ENCODE measurements around the gene C1orf232.

C1orf232 gene

GRCh38 chr1:26168410-26169197, at the start of gene C1orf232:
Gene C1orf232 (minus strand): TSS chr1:26168963. CDS start chr1:26168499, 464 bp downstream.
- DNase-seq: peak; percentile 89

GRCh38 chr1:26215246-26215645, 46.5 kb upstream of the C1orf232 start:
- DNase-seq: no peak

- no peak for DNase-seq
Measured at GRCh38 chr1:26213335-26213905, 44.7 kb upstream of the C1orf232 start.

DNA sequence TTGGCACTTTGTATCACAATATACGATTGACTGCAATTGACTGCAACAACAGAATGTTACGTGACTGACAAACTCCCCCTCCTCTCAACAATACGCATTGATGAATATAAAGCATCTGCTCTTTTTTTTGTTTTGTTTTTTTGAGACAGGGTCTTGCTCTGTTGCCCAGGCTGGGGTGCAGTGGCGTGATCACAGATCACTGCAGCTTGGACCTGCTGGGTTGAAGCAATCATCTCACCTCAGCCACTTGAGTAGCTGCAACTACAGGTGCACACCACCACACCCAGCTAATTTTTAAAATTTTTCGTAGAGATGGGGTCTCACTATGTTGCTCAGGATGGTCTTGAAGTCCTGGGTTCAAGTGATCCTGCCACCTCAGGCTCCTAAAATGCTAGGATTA, 44.0 kb upstream of the C1orf232 start:
- no peak for DNase-seq

- no peak for DNase-seq
Measured at GRCh38 chr1:26210147-26210870, 41.5 kb upstream of the C1orf232 start.

DNA sequence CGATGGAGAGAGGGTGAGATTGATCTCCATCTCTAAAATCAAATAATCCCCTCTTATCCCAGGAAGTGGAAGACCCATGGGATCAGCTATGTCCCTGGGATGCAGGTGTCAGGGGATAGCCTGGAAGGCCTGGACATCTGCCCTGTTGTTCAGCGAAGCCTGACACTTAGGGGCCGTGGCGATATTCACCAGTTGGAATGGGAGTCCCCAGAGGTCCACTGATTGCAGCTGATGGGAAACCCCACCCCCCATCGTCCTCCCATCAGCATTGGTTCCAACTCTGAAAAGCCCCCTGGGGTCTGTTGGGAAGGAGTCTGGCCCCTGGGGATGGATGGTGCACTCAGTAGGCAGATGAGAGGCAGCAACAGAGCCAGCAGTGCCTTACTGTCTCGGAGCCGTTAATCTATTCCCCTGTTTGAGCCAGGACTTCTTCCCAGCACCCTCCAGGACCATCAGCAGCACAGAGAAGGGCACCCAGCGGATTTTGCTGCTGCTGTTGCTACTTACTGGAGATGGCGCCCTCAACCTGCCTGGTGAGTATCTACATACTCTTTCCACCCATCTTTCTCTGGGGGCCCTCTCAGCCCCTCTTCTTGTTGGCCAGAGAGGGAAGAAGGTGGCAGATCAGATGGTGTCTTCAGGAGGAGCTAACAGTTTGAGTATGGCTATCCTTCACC, 35.0 kb upstream of the C1orf232 start:
- DNase-seq: no peak

GRCh38 chr1:26200413-26200812, 31.6 kb upstream of the C1orf232 start:
- no peak for DNase-seq

GRCh38 chr1:26197813-26198212, 29.1 kb upstream of the C1orf232 start:
- no peak for DNase-seq

DNA sequence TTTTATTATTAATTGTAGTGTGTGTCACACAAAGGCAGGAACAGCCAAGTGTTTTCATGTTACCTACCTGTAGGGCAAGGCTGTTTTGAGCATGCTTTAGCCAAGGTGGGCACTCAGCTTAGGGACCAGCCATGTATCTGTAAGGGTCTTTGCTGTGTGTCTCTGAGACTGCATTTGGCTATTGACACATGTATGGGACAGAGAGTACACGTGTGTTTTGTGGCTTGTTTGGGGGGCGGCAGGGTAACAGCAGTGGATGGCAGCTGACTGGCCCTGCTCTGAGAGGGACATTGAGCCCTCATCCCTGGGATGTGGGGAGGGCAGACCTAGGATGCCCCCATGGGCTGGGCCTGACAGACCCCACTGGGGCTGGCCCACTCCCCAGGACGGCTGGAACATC, 28.5 kb upstream of the C1orf232 start:
- no peak for DNase-seq

- DNase-seq: no peak
Measured at GRCh38 chr1:26195805-26196204, 27.0 kb upstream of the C1orf232 start.

- DNase-seq: no peak
Measured at GRCh38 chr1:26191739-26192138, 23.0 kb upstream of the C1orf232 start.

GRCh38 chr1:26190373-26190987, 21.7 kb upstream of the C1orf232 start, which contains the start of gene CATSPER4:
Gene CATSPER4 (plus strand): TSS chr1:26190602. CDS start chr1:26190628, 26 bp downstream.
- peak; percentile 40 for DNase-seq

DNA sequence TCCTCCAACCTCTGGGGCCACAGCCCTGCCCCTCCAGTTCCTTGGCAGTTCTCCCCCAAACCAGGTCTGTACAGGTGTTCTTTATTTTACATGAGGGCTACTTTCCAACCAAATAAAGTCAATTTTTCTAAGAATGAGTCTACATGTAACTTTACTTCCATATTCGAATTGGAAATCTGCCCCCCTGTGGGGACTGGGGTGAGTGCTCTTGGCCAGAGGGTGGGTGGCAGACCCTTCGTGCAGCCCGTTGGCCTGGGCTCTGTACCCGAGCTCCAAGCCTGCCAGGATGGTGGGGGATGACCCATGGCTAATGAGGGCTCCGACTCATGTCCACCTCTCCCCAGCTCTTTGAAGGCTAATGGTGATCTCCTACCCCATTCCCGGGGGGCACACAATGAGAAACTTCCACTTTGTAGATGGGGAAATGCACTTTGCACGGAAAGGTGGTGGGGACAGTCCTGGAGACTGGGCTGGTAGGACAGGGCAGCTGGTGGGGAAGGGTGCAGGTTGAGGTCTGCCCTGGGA, 21.1 kb upstream of the C1orf232 start:
- no peak for DNase-seq

- DNase-seq: no peak
Measured at GRCh38 chr1:26189331-26189730, 20.6 kb upstream of the C1orf232 start.

DNA sequence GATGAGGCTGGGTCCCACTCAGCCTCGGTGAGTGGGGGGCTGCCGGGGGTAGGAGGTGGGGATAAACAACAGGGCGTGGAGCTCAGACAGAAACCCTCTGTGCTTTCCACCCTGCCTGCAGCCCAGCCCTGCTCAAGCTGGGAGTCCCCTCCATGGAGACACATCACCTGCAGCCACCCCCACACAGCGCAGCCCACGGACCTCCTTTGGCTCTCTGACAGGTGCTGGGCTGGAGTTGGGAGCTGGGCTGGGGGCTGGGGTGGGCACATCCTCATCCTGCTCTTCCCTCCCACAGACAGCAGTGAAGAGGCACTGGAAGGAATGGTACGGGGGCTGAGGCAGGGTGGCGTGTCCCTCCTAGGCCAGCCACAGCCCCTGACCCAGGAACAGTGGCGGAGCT, 19.7 kb upstream of the C1orf232 start:
- DNase-seq: no peak

GRCh38 chr1:26187882-26188281, 19.1 kb upstream of the C1orf232 start:
- DNase-seq: no peak

DNA sequence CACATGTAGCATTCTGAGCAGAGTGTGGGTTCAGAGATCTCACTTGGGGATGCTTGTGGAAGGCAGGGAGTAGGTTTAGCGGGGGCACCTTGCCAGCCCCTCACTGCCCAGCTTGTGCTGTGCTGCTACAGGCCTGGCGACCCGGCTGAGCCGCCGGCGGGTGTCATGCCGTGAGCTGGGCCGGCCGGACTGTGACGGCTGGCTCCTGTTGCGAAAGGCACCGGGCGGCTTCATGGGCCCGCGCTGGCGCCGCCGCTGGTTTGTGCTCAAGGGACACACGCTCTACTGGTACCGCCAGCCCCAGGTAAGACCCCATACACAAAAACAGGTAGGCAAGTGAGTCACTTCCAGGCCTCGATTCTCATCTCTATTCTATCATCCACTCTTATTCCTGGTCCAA, 16.1 kb upstream of the C1orf232 start:
- DNase-seq: no peak

GRCh38 chr1:26184086-26184485, 15.3 kb upstream of the C1orf232 start:
- no peak for DNase-seq

DNA sequence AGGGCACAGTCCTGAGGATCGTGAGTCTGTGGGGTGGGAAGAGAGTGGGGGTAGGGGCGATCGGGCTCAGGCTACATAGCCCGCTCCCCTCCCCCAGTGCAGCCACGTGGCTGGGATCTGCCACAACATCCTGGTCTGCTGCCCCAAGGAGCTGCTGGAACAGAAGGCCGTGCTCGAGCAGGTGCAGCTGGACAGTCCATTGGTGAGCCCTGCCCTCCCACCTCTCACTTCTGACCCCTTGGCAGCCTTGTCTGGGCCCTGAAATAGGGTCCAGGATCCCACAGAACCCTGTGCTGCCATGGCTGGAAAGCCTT, 13.6 kb upstream of the C1orf232 start:
- no peak for DNase-seq

- DNase-seq: no peak
Measured at GRCh38 chr1:26181586-26182382, 13.0 kb upstream of the C1orf232 start.

DNA sequence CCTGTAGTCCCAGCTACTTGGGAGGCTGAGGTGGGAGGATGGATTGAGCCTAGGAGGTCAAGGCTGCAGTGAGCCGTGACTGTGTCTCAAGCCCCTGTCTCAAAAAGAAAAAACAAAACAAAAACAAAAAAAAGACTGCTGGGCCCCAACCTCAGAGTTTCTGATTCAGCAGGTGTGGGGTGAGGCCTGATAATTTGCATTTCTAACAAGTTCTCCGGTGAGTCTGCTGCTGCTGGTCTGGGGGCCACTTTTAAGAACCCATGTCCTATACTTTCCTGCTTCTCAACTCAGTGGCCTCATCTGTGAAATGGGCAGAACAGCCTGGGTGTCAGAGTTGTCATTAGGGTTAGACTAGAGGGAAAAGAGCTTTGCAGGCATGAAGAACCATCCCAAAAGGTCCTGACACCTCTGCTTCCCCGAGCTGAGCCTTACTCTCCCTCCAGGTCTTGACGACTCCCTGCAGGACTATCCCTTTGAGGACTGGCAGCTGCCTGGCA, 11.3 kb upstream of the C1orf232 start:
- no peak for DNase-seq

All from NCI-H1092 treated with DMSO at 0.1 percent for 48 hours (cell line).